ENCODE measurements around the gene RPRD1B. TPM values are rescaled to one million over a fixed set of nuclear protein-coding genes. Genes with fewer than 3 reads are reported as not detected.

Gene RPRD1B
- total and polyA plus RNA-seq, 2 donors (not counting 3 experiments of a cell fraction or from before 2014, with no cell fraction given): 13.0 to 29.3 TPM

GRCh38 chr20:38075161-38075998 lies 41.8 kb downstream of the RPRD1B start:
- no peak overlapping the region for H3K27ac ChIP-seq (ENCODE audit: insufficient read depth, low read depth, low read length)
- TF ChIP-seq FOS (IDR thresholded peaks at IDR 0.05; ENCODE audit: borderline replicate concordance, insufficient read depth, low read length) (no peak), POLR2A (IDR thresholded peaks at IDR 0.05; ENCODE audit: low read depth, low read length) (no peak), MAX (IDR thresholded peaks at IDR 0.05; ENCODE audit: insufficient read depth, insufficient read length) (no peak), GATA2 (IDR thresholded peaks at IDR 0.05; ENCODE audit: insufficient read depth, insufficient read length, low read depth, low read length) (no peak), CTCF (IDR thresholded peaks at IDR 0.05; ENCODE audit: extremely low read depth in 1 of 2, insufficient read depth in 1 of 2, low read depth in 1 of 2, low read length in 2 of 2) (no peak)
- H3K4me1 ChIP-seq (ENCODE audit: control insufficient read depth, extremely low read depth, insufficient read depth, low read length): peaks cover 14% of the 10 kb centered on the region
- no peak overlapping the region for H3K4me2 ChIP-seq (ENCODE audit: insufficient read depth, low read length)
- dilution Hi-C loops (cut with MboI; ENCODE audit: extremely low pct_ligation_motif_present, low sequenced_read_pairs) (no loop called here), intact Hi-C loops (cut with micrococcal nuclease) (no loop called here)
- no peak for DNase-seq (ENCODE audit: low read depth, low spot score)
- H3K9ac ChIP-seq (replicated peaks; ENCODE audit: extremely low read depth, insufficient read depth, low read length): no peak overlapping the region
- no TSS peak for BruUV-seq (replicated peaks)
- ChIA-PET POLR2A (no interaction called here), CTCF (interaction anchor here (0.6 to 4.3 kb wide), 11 partner anchors 8 to 143 kb away, joined by 3 to 104 read pairs (median 7); no protein-coding TSS in a partner anchor)
- no peaks in the 10 kb centered on the region for H3K9me1 ChIP-seq (replicated peaks; ENCODE audit: control insufficient read depth, extremely low read depth, insufficient read depth, low read length)
- H3K27me3 ChIP-seq (ENCODE audit: control insufficient read depth in 2 of 2, insufficient read depth in 2 of 2, low read length in 2 of 2): no peaks in the 10 kb centered on the region
- no peak overlapping the region for H2AFZ ChIP-seq (ENCODE audit: low read depth, low read length)
- H3K4me3 ChIP-seq (replicated peaks in 1 of 3; ENCODE audit: insufficient read depth in 1 of 3, low read depth in 1 of 3, low read length in 3 of 3): no peak overlapping the region
- peaks cover 6 to 7% of the 10 kb centered on the region in 2 experiments for H3K36me3 ChIP-seq (ENCODE audit: control insufficient read depth in 2 of 2, extremely low read depth in 1 of 2, insufficient read depth in 2 of 2, low read length in 2 of 2)
- FAIRE-seq: no peak
- no peaks in the 10 kb centered on the region for H4K20me1 ChIP-seq (replicated peaks; ENCODE audit: control insufficient read depth, extremely low read depth, insufficient read depth, low read length)
- no peaks in the 10 kb centered on the region for H3K9me3 ChIP-seq (replicated peaks; ENCODE audit: control insufficient read depth, insufficient read depth, low read length)
- H3K79me2 ChIP-seq (ENCODE audit: control insufficient read depth, insufficient read depth, low read length): peaks cover 11% of the 10 kb centered on the region
